Measurements from ENCODE around the gene PNRC1. TPM values are rescaled to one million over a fixed set of nuclear protein-coding genes. Genes with fewer than 3 reads are reported as not detected.

The PNRC1 gene
- total RNA-seq, 1 experiment from 2014 or later: 45.1 TPM

- CTCF ChIA-PET: no interaction called here
Measured at GRCh38 chr6:89042664-89043063, 37.9 kb upstream of the PNRC1 start.

DNA sequence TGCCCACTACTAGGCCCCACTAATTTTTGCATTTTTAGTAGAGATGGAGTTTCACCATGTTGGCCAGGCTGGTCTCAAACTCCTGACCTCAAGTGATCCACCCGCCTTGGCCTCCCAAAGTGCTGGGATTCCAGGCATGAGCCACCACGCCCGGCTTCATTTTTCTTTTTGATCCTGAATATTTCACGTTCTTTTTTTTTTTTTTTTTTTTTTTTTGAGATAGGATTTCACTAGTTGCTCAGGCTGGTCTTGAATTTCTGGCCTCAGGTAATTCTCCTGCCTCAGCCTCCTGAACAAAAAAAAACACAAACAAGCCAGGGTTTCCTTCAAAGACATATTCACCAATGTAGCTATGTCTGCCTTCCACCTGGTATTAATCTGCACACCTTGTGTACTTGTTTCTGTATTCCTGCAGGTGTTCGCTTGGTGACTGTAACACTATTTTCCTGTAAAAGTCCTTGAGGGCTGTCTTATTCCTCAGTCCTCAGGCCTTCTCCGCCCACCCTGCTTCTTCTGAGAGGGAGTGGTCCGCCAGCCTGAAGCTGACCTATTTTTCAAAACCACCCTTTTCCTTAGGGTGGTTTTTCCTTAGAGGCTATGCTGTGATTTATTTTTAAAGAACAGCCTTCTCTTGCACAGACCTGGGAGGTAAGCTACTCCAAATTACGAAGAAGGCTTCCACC, 36.1 kb upstream of the PNRC1 start:
- H3K27ac Mint-ChIP-seq (ENCODE audit: unreplicated experiment): peak overlapping the region; percentile 71
- CTCF ChIA-PET: interaction anchor here (0.6 kb wide), 1 partner anchor 1965 kb away, joined by 3 read pairs; no protein-coding TSS in a partner anchor
- no peak overlapping the region for H3K4me3 Mint-ChIP-seq (ENCODE audit: unreplicated experiment)
- H3K27me3 Mint-ChIP-seq (ENCODE audit: insufficient read depth, unreplicated experiment): no peaks in the 10 kb centered on the region
- no peaks in the 10 kb centered on the region for H3K9me3 ChIP-seq
- DNase-seq: peak; percentile 13 to 41
- no peak overlapping the region for H3K4me3 ChIP-seq (ENCODE audit: low read depth, low read length)
- no TSS peak for BruUV-seq (replicated peaks)
- peaks cover 25% of the 10 kb centered on the region for H3K4me1 Mint-ChIP-seq (ENCODE audit: low read depth, unreplicated experiment)
- TF ChIP-seq, protein P1, sequence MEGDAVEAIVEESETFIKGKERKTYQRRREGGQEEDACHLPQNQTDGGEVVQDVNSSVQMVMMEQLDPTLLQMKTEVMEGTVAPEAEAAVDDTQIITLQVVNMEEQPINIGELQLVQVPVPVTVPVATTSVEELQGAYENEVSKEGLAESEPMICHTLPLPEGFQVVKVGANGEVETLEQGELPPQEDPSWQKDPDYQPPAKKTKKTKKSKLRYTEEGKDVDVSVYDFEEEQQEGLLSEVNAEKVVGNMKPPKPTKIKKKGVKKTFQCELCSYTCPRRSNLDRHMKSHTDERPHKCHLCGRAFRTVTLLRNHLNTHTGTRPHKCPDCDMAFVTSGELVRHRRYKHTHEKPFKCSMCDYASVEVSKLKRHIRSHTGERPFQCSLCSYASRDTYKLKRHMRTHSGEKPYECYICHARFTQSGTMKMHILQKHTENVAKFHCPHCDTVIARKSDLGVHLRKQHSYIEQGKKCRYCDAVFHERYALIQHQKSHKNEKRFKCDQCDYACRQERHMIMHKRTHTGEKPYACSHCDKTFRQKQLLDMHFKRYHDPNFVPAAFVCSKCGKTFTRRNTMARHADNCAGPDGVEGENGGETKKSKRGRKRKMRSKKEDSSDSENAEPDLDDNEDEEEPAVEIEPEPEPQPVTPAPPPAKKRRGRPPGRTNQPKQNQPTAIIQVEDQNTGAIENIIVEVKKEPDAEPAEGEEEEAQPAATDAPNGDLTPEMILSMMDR (IDR thresholded peaks at IDR 0.05; ENCODE audit: insufficient read depth in 1 of 2, low read depth in 1 of 2, low read length in 1 of 2, severe bottlenecking in 1 of 2, unreplicated experiment in 1 of 2): no peak
- H3K36me3 ChIP-seq (ENCODE audit: control insufficient read depth, insufficient read depth, low read length): no peaks in the 10 kb centered on the region
- peaks cover 17% of the 10 kb centered on the region for H3K9me3 Mint-ChIP-seq (ENCODE audit: unreplicated experiment)
- no peaks in the 10 kb centered on the region for H3K27me3 ChIP-seq (replicated peaks; ENCODE audit: control insufficient read depth, insufficient read depth, low read length)
- peaks cover 27% of the 10 kb centered on the region for H3K4me1 ChIP-seq
- intact Hi-C loops (cut with micrococcal nuclease; ENCODE audit: unreplicated experiment): no loop called here
- H3K36me3 Mint-ChIP-seq (ENCODE audit: insufficient read depth, unreplicated experiment): no peaks in the 10 kb centered on the region
- POLR2A ChIA-PET: no interaction called here

More at GRCh38 chr6:89042664-89043063, 37.9 kb upstream of the PNRC1 start:
- intact Hi-C loops (cut with micrococcal nuclease; ENCODE audit: unreplicated experiment): no loop called here
- Mint-ChIP-seq H3K4me1 (ENCODE audit: low read depth, unreplicated experiment) (peaks cover 16% of the 10 kb centered on the region), H3K4me3 (ENCODE audit: unreplicated experiment) (no peak overlapping the region), H3K27me3 (ENCODE audit: insufficient read depth, unreplicated experiment) (no peaks in the 10 kb centered on the region), H3K9me3 (ENCODE audit: unreplicated experiment) (peaks cover 35% of the 10 kb centered on the region), H3K36me3 (ENCODE audit: insufficient read depth, unreplicated experiment) (peaks cover 5% of the 10 kb centered on the region), H3K27ac (ENCODE audit: unreplicated experiment) (no peak overlapping the region)
- DNase-seq: no peak
- TF ChIP-seq, protein P1 (IDR thresholded peaks at IDR 0.05; ENCODE audit: insufficient read depth in 1 of 2, low read depth in 1 of 2, low read length in 1 of 2, severe bottlenecking in 1 of 2, unreplicated experiment in 1 of 2): no peak
- no TSS peak for BruUV-seq (replicated peaks)
- H3K36me3 ChIP-seq (ENCODE audit: control insufficient read depth, insufficient read depth, low read length): no peaks in the 10 kb centered on the region
- H3K4me1 ChIP-seq: peaks cover 18% of the 10 kb centered on the region
- H3K4me3 ChIP-seq (ENCODE audit: low read depth, low read length): no peak overlapping the region
- peaks cover 10% of the 10 kb centered on the region for H3K9me3 ChIP-seq
- no peaks in the 10 kb centered on the region for H3K27me3 ChIP-seq (replicated peaks; ENCODE audit: control insufficient read depth, insufficient read depth, low read length)
- POLR2A ChIA-PET: no interaction called here

DNA sequence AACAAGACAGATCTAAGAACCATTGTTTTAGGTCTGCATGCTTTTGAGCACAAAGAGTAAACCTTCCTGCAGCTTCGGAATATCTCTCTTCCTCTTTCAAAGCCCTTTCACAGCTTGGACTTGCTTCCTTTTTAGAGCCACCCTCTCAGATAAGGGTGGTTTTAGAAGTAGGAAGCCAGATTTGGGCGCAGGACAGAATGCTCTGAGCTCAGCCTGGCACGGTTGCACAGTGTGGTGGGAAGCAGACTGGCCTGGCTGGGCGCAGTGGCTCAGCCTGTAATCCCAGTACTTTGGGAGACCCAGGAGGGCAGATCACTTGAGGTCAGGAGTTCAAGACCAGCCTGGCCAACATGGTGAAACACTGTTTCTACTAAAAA, 35.6 kb upstream of the PNRC1 start:
- intact Hi-C loops (cut with micrococcal nuclease; ENCODE audit: unreplicated experiment): no loop called here
- no TSS peak for BruUV-seq (replicated peaks)

More for the DNA sequence above, 35.6 kb upstream of the PNRC1 start:
- H3K27me3 Mint-ChIP-seq (ENCODE audit: insufficient read depth, unreplicated experiment): no peaks in the 10 kb centered on the region
- TF ChIP-seq, protein P1 (IDR thresholded peaks at IDR 0.05; ENCODE audit: insufficient read depth in 1 of 2, low read depth in 1 of 2, low read length in 1 of 2, severe bottlenecking in 1 of 2, unreplicated experiment in 1 of 2): no peak
- Histone ChIP-seq H3K9me3 (no peaks in the 10 kb centered on the region), H3K27me3 (replicated peaks; ENCODE audit: control insufficient read depth, insufficient read depth, low read length) (no peaks in the 10 kb centered on the region), H3K4me3 (ENCODE audit: low read depth, low read length) (no peak overlapping the region), H3K4me1 (peaks cover 27% of the 10 kb centered on the region), H3K36me3 (ENCODE audit: control insufficient read depth, insufficient read depth, low read length) (no peaks in the 10 kb centered on the region)
- POLR2A ChIA-PET: no interaction called here
- CTCF ChIA-PET: interaction anchor here (0.6 kb wide), 1 partner anchor 1966 kb away, joined by 3 read pairs; no protein-coding TSS in a partner anchor
- H3K36me3 Mint-ChIP-seq (ENCODE audit: insufficient read depth, unreplicated experiment): no peaks in the 10 kb centered on the region
- no peak for DNase-seq
- peaks cover 12% of the 10 kb centered on the region for H3K9me3 Mint-ChIP-seq (ENCODE audit: unreplicated experiment)
- peak overlapping the region; percentile 71 for H3K27ac Mint-ChIP-seq (ENCODE audit: unreplicated experiment)
- peaks cover 25% of the 10 kb centered on the region for H3K4me1 Mint-ChIP-seq (ENCODE audit: low read depth, unreplicated experiment)
- no peak overlapping the region for H3K4me3 Mint-ChIP-seq (ENCODE audit: unreplicated experiment)
